ENCODE data around the gene SERPINE3.

Gene SERPINE3

DNA sequence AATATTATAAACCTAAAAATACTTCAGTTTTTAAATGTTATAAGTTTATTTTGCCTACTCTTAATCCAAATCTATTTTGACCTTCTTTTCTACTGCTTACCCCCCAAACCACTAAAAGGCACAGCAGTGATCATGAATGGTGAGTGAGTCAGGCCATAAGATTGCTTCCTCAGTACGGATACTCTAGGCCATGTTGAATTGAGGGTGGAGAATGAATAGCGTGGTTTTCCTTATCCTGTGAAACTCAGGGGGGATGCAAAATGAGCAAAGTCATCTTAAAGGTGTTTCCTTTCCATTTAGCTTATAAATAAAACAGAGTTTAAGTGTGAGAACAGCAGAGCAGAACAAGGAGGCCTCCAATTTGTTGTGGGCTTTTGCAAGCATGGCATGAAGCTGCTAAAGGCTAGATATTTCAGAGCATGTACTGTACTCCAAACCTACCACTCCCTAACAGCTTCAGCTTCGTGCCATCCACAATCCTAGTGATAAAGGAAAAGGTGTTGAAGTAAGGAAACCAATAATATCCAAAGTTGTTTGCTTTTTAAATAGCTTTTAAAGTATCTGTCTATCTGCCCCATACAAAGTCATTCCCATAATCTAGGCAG lies 25.0 kb downstream of the SERPINE3 start:
- Histone ChIP-seq H3K27me3 (ENCODE audit: control insufficient read depth in 1 of 2, insufficient read depth in 2 of 2, low read length in 2 of 2) (no peaks in the 10 kb centered on the region), H3K9me3 (ENCODE audit: low read length) (no peaks in the 10 kb centered on the region), H3K4me3 (ENCODE audit: low read depth in 1 of 2, low read length in 2 of 2) (no peak overlapping the region), H3K27ac (ENCODE audit: low read depth, low read length) (no peak overlapping the region), H3K9ac (ENCODE audit: low read length) (no peak overlapping the region), H3K36me3 (ENCODE audit: insufficient read depth, low read length) (peaks cover 38% of the 10 kb centered on the region), H3K4me1 (ENCODE audit: insufficient read depth, low read length) (no peaks in the 10 kb centered on the region)

GRCh38 chr13:51370116-51370515 lies 30.6 kb downstream of the SERPINE3 start:
- Histone ChIP-seq H3K4me3 (ENCODE audit: low read depth in 1 of 2, low read length in 2 of 2) (no peak overlapping the region), H3K27ac (ENCODE audit: low read depth, low read length) (no peak overlapping the region), H3K4me1 (ENCODE audit: insufficient read depth, low read length) (no peaks in the 10 kb centered on the region), H3K9me3 (ENCODE audit: low read length) (no peaks in the 10 kb centered on the region), H3K36me3 (ENCODE audit: insufficient read depth, low read length) (peaks cover 49% of the 10 kb centered on the region), H3K9ac (ENCODE audit: low read length) (no peak overlapping the region), H3K27me3 (ENCODE audit: control insufficient read depth in 1 of 2, insufficient read depth in 2 of 2, low read length in 2 of 2) (no peaks in the 10 kb centered on the region)

DNA sequence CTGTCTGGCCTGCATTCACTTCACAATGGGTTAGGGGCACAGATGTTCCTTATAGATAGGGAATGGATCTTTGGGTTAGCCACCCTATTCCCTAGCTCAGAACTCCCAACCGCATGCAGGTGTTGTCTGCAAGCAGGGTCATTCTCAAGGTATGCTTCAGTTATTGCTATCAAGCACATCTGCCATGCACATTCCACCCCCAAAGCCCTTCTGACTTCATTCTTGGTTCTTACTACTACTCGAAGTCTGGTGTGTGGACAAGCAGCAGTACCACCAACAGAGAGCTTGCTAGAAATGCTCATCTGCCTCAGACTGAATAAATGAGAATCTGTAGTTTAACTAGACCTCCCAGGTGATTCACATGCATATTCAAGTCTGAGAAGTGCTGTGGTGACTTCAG lies 31.3 kb downstream of the SERPINE3 start:
- Histone ChIP-seq H3K27me3 (ENCODE audit: control insufficient read depth in 1 of 2, insufficient read depth in 2 of 2, low read length in 2 of 2) (no peaks in the 10 kb centered on the region), H3K36me3 (ENCODE audit: insufficient read depth, low read length) (peaks cover 50% of the 10 kb centered on the region), H3K27ac (ENCODE audit: low read depth, low read length) (no peak overlapping the region)

DNA sequence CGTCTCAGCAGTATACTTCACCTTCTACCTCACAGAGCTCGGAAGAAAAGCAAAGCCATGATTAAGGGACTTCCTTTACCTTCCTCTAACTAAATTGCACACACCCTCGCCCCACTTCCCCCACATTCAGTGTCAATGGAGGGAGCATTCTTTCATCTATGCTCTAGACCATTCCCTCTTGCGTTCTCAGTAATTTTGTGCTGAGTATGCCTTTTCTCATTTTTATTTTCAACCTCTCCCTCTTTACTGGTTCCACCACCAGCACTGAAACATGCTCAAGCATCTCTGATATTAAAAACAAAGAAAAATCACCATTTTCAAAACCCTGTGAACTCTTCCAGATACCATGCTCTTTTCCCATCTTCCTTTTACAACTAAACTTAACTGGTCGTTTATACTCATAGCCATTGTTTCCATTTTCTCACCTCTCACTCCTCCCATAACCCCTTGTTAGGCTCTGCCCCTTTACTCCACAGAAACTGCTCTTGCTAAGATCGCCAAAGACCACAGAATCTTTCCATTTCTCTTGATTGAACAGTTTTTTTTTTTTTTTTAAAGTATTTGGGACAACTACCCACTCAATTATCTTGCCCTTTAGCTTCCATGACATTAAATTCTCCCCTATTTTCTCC lies 32.4 kb downstream of the SERPINE3 start:
- Histone ChIP-seq H3K4me3 (ENCODE audit: low read depth in 1 of 2, low read length in 2 of 2) (no peak overlapping the region), H3K9ac (ENCODE audit: low read length) (no peak overlapping the region), H3K9me3 (ENCODE audit: low read length) (no peaks in the 10 kb centered on the region), H3K27ac (ENCODE audit: low read depth, low read length) (no peak overlapping the region), H3K36me3 (ENCODE audit: insufficient read depth, low read length) (peaks cover 46% of the 10 kb centered on the region), H3K27me3 (ENCODE audit: control insufficient read depth in 1 of 2, insufficient read depth in 2 of 2, low read length in 2 of 2) (no peaks in the 10 kb centered on the region), H3K4me1 (ENCODE audit: insufficient read depth, low read length) (no peaks in the 10 kb centered on the region)

More for the DNA sequence above, 31.3 kb downstream of the SERPINE3 start:
- H3K9me3 ChIP-seq (ENCODE audit: low read length): no peaks in the 10 kb centered on the region
- no peak overlapping the region for H3K4me3 ChIP-seq (ENCODE audit: low read depth in 1 of 2, low read length in 2 of 2)
- no peak overlapping the region for H3K9ac ChIP-seq (ENCODE audit: low read length)
- H3K4me1 ChIP-seq (ENCODE audit: insufficient read depth, low read length): no peaks in the 10 kb centered on the region

- Histone ChIP-seq H3K9ac (ENCODE audit: low read length) (no peak overlapping the region), H3K36me3 (ENCODE audit: insufficient read depth, low read length) (peaks cover 36% of the 10 kb centered on the region), H3K27ac (ENCODE audit: low read depth, low read length) (no peak overlapping the region), H3K27me3 (ENCODE audit: control insufficient read depth in 1 of 2, insufficient read depth in 2 of 2, low read length in 2 of 2) (no peaks in the 10 kb centered on the region), H3K9me3 (ENCODE audit: low read length) (no peaks in the 10 kb centered on the region), H3K4me1 (ENCODE audit: insufficient read depth, low read length) (no peaks in the 10 kb centered on the region), H3K4me3 (ENCODE audit: low read depth in 1 of 2, low read length in 2 of 2) (no peak overlapping the region)
Observed at GRCh38 chr13:51373451-51373850, 34.0 kb downstream of the SERPINE3 start.

DNA sequence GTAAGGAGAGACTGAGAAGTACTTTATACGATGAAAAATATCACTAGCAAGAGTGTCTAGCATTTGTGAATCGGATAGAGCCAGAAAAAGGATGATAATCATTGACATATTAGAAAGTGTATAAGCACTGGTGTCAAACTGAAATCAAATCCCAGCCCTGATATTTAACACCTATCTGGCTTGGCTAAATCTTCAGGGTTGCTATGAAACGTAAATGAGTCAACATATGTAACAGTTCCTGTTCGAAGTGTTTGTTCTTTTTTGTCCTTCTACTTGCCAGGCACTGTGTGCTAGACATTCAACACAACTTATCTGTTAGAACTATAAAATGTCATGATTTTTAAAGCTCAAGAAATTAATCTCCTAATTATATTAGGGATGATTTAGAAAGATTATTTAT lies 40.8 kb downstream of the SERPINE3 start:
- Histone ChIP-seq H3K27ac (ENCODE audit: low read depth, low read length) (no peak overlapping the region), H3K4me1 (ENCODE audit: insufficient read depth, low read length) (no peaks in the 10 kb centered on the region), H3K27me3 (ENCODE audit: control insufficient read depth in 1 of 2, insufficient read depth in 2 of 2, low read length in 2 of 2) (no peaks in the 10 kb centered on the region), H3K36me3 (ENCODE audit: insufficient read depth, low read length) (peaks cover 8% of the 10 kb centered on the region), H3K4me3 (ENCODE audit: low read depth in 1 of 2, low read length in 2 of 2) (no peak overlapping the region), H3K9me3 (ENCODE audit: low read length) (no peaks in the 10 kb centered on the region), H3K9ac (ENCODE audit: low read length) (no peak overlapping the region)

GRCh38 chr13:51385114-51385513 lies 45.6 kb downstream of the SERPINE3 start:
- Histone ChIP-seq H3K27ac (ENCODE audit: low read depth, low read length) (no peak overlapping the region), H3K36me3 (ENCODE audit: insufficient read depth, low read length) (no peaks in the 10 kb centered on the region), H3K4me3 (ENCODE audit: low read depth in 1 of 2, low read length in 2 of 2) (no peak overlapping the region), H3K4me1 (ENCODE audit: insufficient read depth, low read length) (no peaks in the 10 kb centered on the region), H3K9ac (ENCODE audit: low read length) (no peak overlapping the region), H3K9me3 (ENCODE audit: low read length) (no peaks in the 10 kb centered on the region), H3K27me3 (ENCODE audit: control insufficient read depth in 1 of 2, insufficient read depth in 2 of 2, low read length in 2 of 2) (no peaks in the 10 kb centered on the region)

DNA sequence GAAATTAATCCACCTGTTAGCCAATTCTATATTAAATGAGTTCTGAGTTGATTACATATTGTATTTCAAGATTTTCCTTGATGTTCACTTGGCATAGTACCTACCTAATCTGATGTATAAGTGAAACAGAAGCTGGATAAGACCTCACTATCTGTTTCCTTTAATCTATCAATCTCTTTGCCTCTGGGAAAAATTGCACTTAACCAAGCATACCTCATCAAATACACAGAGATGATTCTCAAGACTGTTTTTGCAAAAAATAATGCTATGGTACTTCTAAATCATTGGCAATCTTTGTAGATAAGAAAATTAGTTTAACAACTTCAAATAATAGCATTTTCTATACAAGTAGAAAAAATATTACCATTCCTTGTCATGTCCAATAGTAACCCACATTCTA lies 55.2 kb downstream of the SERPINE3 start:
- H3K9me3 ChIP-seq (ENCODE audit: low read length): no peaks in the 10 kb centered on the region
- no peaks in the 10 kb centered on the region for H3K27me3 ChIP-seq (ENCODE audit: control insufficient read depth in 1 of 2, insufficient read depth in 2 of 2, low read length in 2 of 2)
- H3K4me1 ChIP-seq (ENCODE audit: insufficient read depth, low read length): peaks cover 21% of the 10 kb centered on the region
- H3K27ac ChIP-seq (ENCODE audit: low read depth, low read length): no peak overlapping the region
- no peak overlapping the region for H3K9ac ChIP-seq (ENCODE audit: low read length)
- no peak overlapping the region for H3K4me3 ChIP-seq (ENCODE audit: low read depth in 1 of 2, low read length in 2 of 2)
- H3K36me3 ChIP-seq (ENCODE audit: insufficient read depth, low read length): no peaks in the 10 kb centered on the region

DNA sequence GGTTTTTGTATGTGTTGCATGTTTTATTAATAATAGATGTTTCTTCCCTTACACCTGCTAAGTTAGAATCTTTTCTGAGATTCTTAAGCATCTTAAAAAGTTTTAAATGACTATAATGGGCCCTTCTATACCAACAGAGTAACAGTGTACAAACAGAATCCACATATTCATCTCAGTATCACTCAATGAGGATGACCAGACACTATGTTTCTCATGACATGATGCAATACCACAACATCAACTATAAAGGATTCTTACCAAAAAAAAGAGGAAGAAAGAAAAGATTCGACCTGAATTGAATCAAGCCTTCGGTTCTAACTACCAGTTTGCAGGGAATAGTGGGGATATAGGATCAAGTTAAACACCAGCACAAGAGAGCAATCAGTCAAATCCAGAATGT lies 56.9 kb downstream of the SERPINE3 start:
- Histone ChIP-seq H3K36me3 (ENCODE audit: insufficient read depth, low read length) (no peaks in the 10 kb centered on the region), H3K9ac (ENCODE audit: low read length) (no peak overlapping the region), H3K4me3 (ENCODE audit: low read depth in 1 of 2, low read length in 2 of 2) (no peak overlapping the region), H3K27me3 (ENCODE audit: control insufficient read depth in 1 of 2, insufficient read depth in 2 of 2, low read length in 2 of 2) (no peaks in the 10 kb centered on the region), H3K9me3 (ENCODE audit: low read length) (no peaks in the 10 kb centered on the region), H3K4me1 (ENCODE audit: insufficient read depth, low read length) (peaks cover 21% of the 10 kb centered on the region), H3K27ac (ENCODE audit: low read depth, low read length) (no peak overlapping the region)

- Histone ChIP-seq H3K4me3 (ENCODE audit: low read depth in 1 of 2, low read length in 2 of 2) (no peak overlapping the region), H3K9me3 (ENCODE audit: low read length) (no peaks in the 10 kb centered on the region), H3K27ac (ENCODE audit: low read depth, low read length) (peak overlapping the region; percentile 29), H3K27me3 (ENCODE audit: control insufficient read depth in 1 of 2, insufficient read depth in 2 of 2, low read length in 2 of 2) (no peaks in the 10 kb centered on the region), H3K4me1 (ENCODE audit: insufficient read depth, low read length) (peaks cover 21% of the 10 kb centered on the region), H3K36me3 (ENCODE audit: insufficient read depth, low read length) (no peaks in the 10 kb centered on the region), H3K9ac (ENCODE audit: low read length) (no peak overlapping the region)
Observed at GRCh38 chr13:51397262-51397941, 57.9 kb downstream of the SERPINE3 start.

GRCh38 chr13:51405176-51405575 lies 65.7 kb downstream of the SERPINE3 start:
- Histone ChIP-seq H3K27ac (ENCODE audit: low read depth, low read length) (no peak overlapping the region), H3K4me1 (ENCODE audit: insufficient read depth, low read length) (no peaks in the 10 kb centered on the region), H3K9me3 (ENCODE audit: low read length) (no peaks in the 10 kb centered on the region), H3K9ac (ENCODE audit: low read length) (no peak overlapping the region), H3K4me3 (ENCODE audit: low read depth in 1 of 2, low read length in 2 of 2) (no peak overlapping the region), H3K27me3 (ENCODE audit: control insufficient read depth in 1 of 2, insufficient read depth in 2 of 2, low read length in 2 of 2) (no peaks in the 10 kb centered on the region), H3K36me3 (ENCODE audit: insufficient read depth, low read length) (no peaks in the 10 kb centered on the region)

DNA sequence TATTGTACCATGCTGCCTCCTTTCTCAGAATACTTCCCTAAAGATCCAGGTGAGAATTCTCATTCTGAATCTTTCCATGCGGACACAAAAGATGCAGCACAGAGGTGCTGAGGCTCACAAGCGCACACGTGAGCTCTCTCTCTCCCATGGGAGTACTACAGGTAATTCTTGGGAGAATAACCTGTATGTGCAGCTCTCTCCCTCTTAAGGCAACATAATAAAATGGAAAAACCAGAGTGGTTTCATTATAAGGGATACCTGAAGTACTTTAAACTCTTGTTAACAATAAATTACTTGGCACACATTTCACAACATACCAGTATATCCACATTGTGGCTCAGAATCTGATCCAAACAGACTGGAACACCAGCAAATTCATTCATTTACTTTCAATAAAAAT lies 72.9 kb downstream of the SERPINE3 start:
- H3K4me3 ChIP-seq (ENCODE audit: low read depth in 1 of 2, low read length in 2 of 2): no peak overlapping the region
- no peaks in the 10 kb centered on the region for H3K36me3 ChIP-seq (ENCODE audit: insufficient read depth, low read length)
- H3K27me3 ChIP-seq (ENCODE audit: control insufficient read depth in 1 of 2, insufficient read depth in 2 of 2, low read length in 2 of 2): no peaks in the 10 kb centered on the region
- no peak overlapping the region for H3K9ac ChIP-seq (ENCODE audit: low read length)
- no peaks in the 10 kb centered on the region for H3K4me1 ChIP-seq (ENCODE audit: insufficient read depth, low read length)
- no peaks in the 10 kb centered on the region for H3K9me3 ChIP-seq (ENCODE audit: low read length)
- H3K27ac ChIP-seq (ENCODE audit: low read depth, low read length): no peak overlapping the region

Data from muscle layer of colon (tissue), 2 donors.